Activated CD4-positive, alpha-beta T cell treated with anti-CD3 and anti-CD28 coated beads for 36 hours (primary cell): ENCODE data around the gene TMEM89. TPM values are rescaled to one million over a fixed set of nuclear protein-coding genes. Genes with fewer than 3 reads are reported as not detected.

ENCODE experiments used
- ATAC-seq: fragments of 200-7000 bp; cut with Tn5 transposase; one replicate; pipeline ENCODE4 v1.10.0; 2021; ENCODE audit warnings: mild to moderate bottlenecking, moderate library complexity
- CTCF ChIA-PET: fragments of 350-600 bp; sonication (Branson Sonifier 250); formaldehyde crosslinking; loops from one replicate; lab custom pipeline; 2021; ENCODE audit warnings: antibody characterized with exemption; lab: Charles Lee
- POLR2A ChIA-PET: fragments of 350-600 bp; sonication (Branson Sonifier 250); formaldehyde crosslinking; loops from one replicate; lab custom pipeline; 2021; ENCODE audit warnings: antibody characterized with exemption, inconsistent platforms; lab: Charles Lee
- DNase-seq: peaks from one replicate; pipeline ENCODE4 v3.0.0-alpha.2; 2020
- H3K27ac Mint-ChIP-seq: one replicate; pipeline ENCODE4 v1.8.0; 2021; ENCODE audit warnings: mixed read lengths
- H3K27me3 Mint-ChIP-seq: one replicate; pipeline ENCODE4 v1.8.0; 2021; ENCODE audit warnings: mixed read lengths
- H3K36me3 Mint-ChIP-seq: one replicate; pipeline ENCODE4 v1.8.0; 2021; ENCODE audit warnings: low read depth, mixed read lengths
- H3K4me1 Mint-ChIP-seq: one replicate; pipeline ENCODE4 v1.8.0; 2021; ENCODE audit warnings: mixed read lengths
- H3K4me3 Mint-ChIP-seq: one replicate; pipeline ENCODE4 v1.8.0; 2021; ENCODE audit warnings: mild to moderate bottlenecking, moderate library complexity, mixed read lengths
- H3K9me3 Mint-ChIP-seq: one replicate; pipeline ENCODE4 v1.8.0; 2021; ENCODE audit warnings: low read depth, mixed read lengths
- intact Hi-C, 2 experiments: fragments of 100-400 bp; cut with DNase I in 1 of 2; cut with micrococcal nuclease in 1 of 2; formaldehyde crosslinking; loops; one replicate each; pipeline versions ENCODE4 v1.14.2 to v1.15.1; 2022 to 2024; cut with DNase I, micrococcal nuclease
- total RNA-seq, 2 experiments: library from RNA; stranded (reverse); gene quantifications; one replicate each; pipeline ENCODE4 v1.2.3, GENCODE V29; 2021

TMEM89 gene
- total RNA-seq, 2 experiments from 2014 or later = 0.30 TPM; not detected in 1

GRCh38 chr3:48612309-48612708, 9.3 kb downstream of the TMEM89 start:
- CTCF ChIA-PET = interaction anchor here (0.9 to 3.1 kb wide), 6 partner anchors 10 to 176 kb away, joined by 3 to 20 read pairs (median 4); partner anchors contain the start of genes SLC26A6 and TMEM89
- ATAC-seq (no peak), DNase-seq (no peak)
- POLR2A ChIA-PET = interaction anchor here (1.0 kb wide), 1 partner anchor 23 kb away, joined by 3 read pairs; the partner anchor contains the start of gene SLC26A6
- peak overlapping the region; percentile 67 for H3K27ac Mint-ChIP-seq
- H3K4me3 Mint-ChIP-seq = no peak overlapping the region
- H3K4me1 Mint-ChIP-seq = peaks cover 35% of the 10 kb centered on the region
- intact Hi-C loops = loop anchor here in 1 of 2 experiments (5.0 kb wide), 1 partner anchor 305 kb away; the partner anchor contains the start of gene ARIH2
- peaks cover 4% of the 10 kb centered on the region for H3K9me3 Mint-ChIP-seq
- H3K36me3 Mint-ChIP-seq = peaks cover 24% of the 10 kb centered on the region
- H3K27me3 Mint-ChIP-seq = no peaks in the 10 kb centered on the region

GRCh38 chr3:48609088-48610005, 12.2 kb downstream of the TMEM89 start, which contains the start of gene UQCRC1:
Gene UQCRC1, minus strand, starts transcription at chr3:48609646. Its CDS starts 26 bp downstream, at chr3:48609620.
- peak within 1 kb of the TSS; percentile 97 for H3K4me3 Mint-ChIP-seq
- peaks cover 27% of the 10 kb centered on the region for H3K4me1 Mint-ChIP-seq
- peak within 1 kb of the TSS; percentile 95 for H3K27ac Mint-ChIP-seq
- peaks cover 35% of the 10 kb centered on the region for H3K36me3 Mint-ChIP-seq
- ChIA-PET POLR2A (interaction anchor here (0.6 to 2.3 kb wide), 4 partner anchors 11 to 337 kb away, joined by 3 to 5 read pairs (median 4); partner anchors contain the start of gene SLC26A6), CTCF (interaction anchor here (0.6 to 2.0 kb wide), 5 partner anchors 15 to 209 kb away, joined by 3 to 10 read pairs (median 5); partner anchors contain the start of gene SLC26A6)
- no peaks in the 10 kb centered on the region for H3K27me3 Mint-ChIP-seq
- H3K9me3 Mint-ChIP-seq = no peaks in the 10 kb centered on the region
- peak; percentile 96 for DNase-seq
- intact Hi-C loops = loop anchor here (1.0 to 5.0 kb wide), 12 partner anchors 26 to 522 kb away; partner anchors contain the start of genes SLC26A6 (in 2 of the 2), ARIH2 (in 1 of the 2), ATRIP (in 1 of the 2) and CDC25A (in 1 of the 2)
- ATAC-seq = peak; percentile 96

- no peak overlapping the region for H3K4me3 Mint-ChIP-seq
Measured at GRCh38 chr3:48607519-48607918, 14.1 kb downstream of the TMEM89 start.

GRCh38 chr3:48601622-48601994, 20.0 kb downstream of the TMEM89 start:
- no peak overlapping the region for H3K4me3 Mint-ChIP-seq
- no peak for ATAC-seq
- POLR2A ChIA-PET = interaction anchor here (0.8 kb wide), 1 partner anchor 60 kb away, joined by 3 read pairs; no protein-coding TSS in a partner anchor

More at GRCh38 chr3:48607519-48607918, 14.1 kb downstream of the TMEM89 start:
- ATAC-seq (no peak), DNase-seq (peak; percentile 64)
- Mint-ChIP-seq H3K36me3 (peaks cover 47% of the 10 kb centered on the region), H3K27ac (no peak overlapping the region), H3K4me1 (peaks cover 15% of the 10 kb centered on the region), H3K27me3 (no peaks in the 10 kb centered on the region), H3K9me3 (no peaks in the 10 kb centered on the region)
- intact Hi-C loops = loop anchor here in 1 of 2 experiments (5.0 kb wide), 1 partner anchor 50 kb away; the partner anchor contains the start of gene PFKFB4
- POLR2A ChIA-PET = interaction anchor here (0.7 kb wide), 1 partner anchor 1227 kb away, joined by 4 read pairs; the partner anchor contains the start of gene PTPN23
- CTCF ChIA-PET = interaction anchor here (0.6 to 1.2 kb wide), 2 partner anchors 28 to 49 kb away, joined by 4 to 7 read pairs; partner anchors contain the start of gene SLC26A6

GRCh38 chr3:48600711-48601621, 20.6 kb downstream of the TMEM89 start:
- no peaks in the 10 kb centered on the region for H3K9me3 Mint-ChIP-seq
- no peaks in the 10 kb centered on the region for H3K4me1 Mint-ChIP-seq
- peaks cover 53% of the 10 kb centered on the region for H3K36me3 Mint-ChIP-seq
- H3K27me3 Mint-ChIP-seq = peaks cover 2% of the 10 kb centered on the region
- H3K4me3 Mint-ChIP-seq = no peak overlapping the region
- CTCF ChIA-PET = interaction anchor here (1.1 to 1.2 kb wide), 2 partner anchors 10 to 44 kb away, joined by 3 read pairs; partner anchors contain the start of gene PFKFB4
- intact Hi-C loops = no loop called here
- H3K27ac Mint-ChIP-seq = no peak overlapping the region
- DNase-seq (no peak), ATAC-seq (no peak)
- POLR2A ChIA-PET = interaction anchor here (0.5 kb wide), 1 partner anchor 298 kb away, joined by 4 read pairs; the partner anchor contains the start of gene SLC25A20

More at GRCh38 chr3:48601622-48601994, 20.0 kb downstream of the TMEM89 start:
- peaks cover 57% of the 10 kb centered on the region for H3K36me3 Mint-ChIP-seq
- H3K27ac Mint-ChIP-seq = no peak overlapping the region
- no peaks in the 10 kb centered on the region for H3K9me3 Mint-ChIP-seq
- DNase-seq = no peak
- intact Hi-C loops = no loop called here
- no peaks in the 10 kb centered on the region for H3K4me1 Mint-ChIP-seq
- H3K27me3 Mint-ChIP-seq = no peaks in the 10 kb centered on the region
- CTCF ChIA-PET = interaction anchor here (0.5 to 1.2 kb wide), 4 partner anchors 9 to 318 kb away, joined by 3 read pairs; partner anchors contain the start of gene PFKFB4

GRCh38 chr3:48599509-48600285, 21.9 kb downstream of the TMEM89 start:
- intact Hi-C loops = no loop called here
- H3K4me1 Mint-ChIP-seq = no peaks in the 10 kb centered on the region
- peaks cover 5% of the 10 kb centered on the region for H3K27me3 Mint-ChIP-seq
- no peaks in the 10 kb centered on the region for H3K9me3 Mint-ChIP-seq
- H3K36me3 Mint-ChIP-seq = peaks cover 42% of the 10 kb centered on the region
- DNase-seq (no peak), ATAC-seq (no peak)
- ChIA-PET POLR2A (no interaction called here), CTCF (no interaction called here)
- H3K4me3 Mint-ChIP-seq = no peak overlapping the region
- no peak overlapping the region for H3K27ac Mint-ChIP-seq

- ChIA-PET CTCF (no interaction called here), POLR2A (interaction anchor here (0.7 to 1.0 kb wide), 2 partner anchors 10 to 159 kb away, joined by 3 read pairs; partner anchors contain the start of genes CCDC51 and UQCRC1)
- intact Hi-C loops = no loop called here
- Mint-ChIP-seq H3K4me3 (no peak overlapping the region), H3K27me3 (peaks cover 10% of the 10 kb centered on the region), H3K9me3 (no peaks in the 10 kb centered on the region), H3K36me3 (peaks cover 36% of the 10 kb centered on the region), H3K4me1 (no peaks in the 10 kb centered on the region), H3K27ac (no peak overlapping the region)
- ATAC-seq (no peak), DNase-seq (no peak)
Measured at GRCh38 chr3:48599077-48599501, 22.5 kb downstream of the TMEM89 start.

GRCh38 chr3:48598323-48599076, 23.1 kb downstream of the TMEM89 start:
- no peak overlapping the region for H3K27ac Mint-ChIP-seq
- H3K9me3 Mint-ChIP-seq = no peaks in the 10 kb centered on the region
- POLR2A ChIA-PET = interaction anchor here (0.7 to 1.0 kb wide), 2 partner anchors 11 to 159 kb away, joined by 3 read pairs; partner anchors contain the start of genes CCDC51 and UQCRC1
- intact Hi-C loops = no loop called here
- H3K27me3 Mint-ChIP-seq = peaks cover 10% of the 10 kb centered on the region
- CTCF ChIA-PET = no interaction called here
- H3K4me1 Mint-ChIP-seq = no peaks in the 10 kb centered on the region
- ATAC-seq (no peak), DNase-seq (no peak)
- H3K4me3 Mint-ChIP-seq = no peak overlapping the region
- H3K36me3 Mint-ChIP-seq = peaks cover 32% of the 10 kb centered on the region

- H3K36me3 Mint-ChIP-seq = peaks cover 23% of the 10 kb centered on the region
- intact Hi-C loops = no loop called here
- DNase-seq (no peak), ATAC-seq (no peak)
- H3K27me3 Mint-ChIP-seq = peaks cover 14% of the 10 kb centered on the region
- no peaks in the 10 kb centered on the region for H3K9me3 Mint-ChIP-seq
- no peaks in the 10 kb centered on the region for H3K4me1 Mint-ChIP-seq
- no peak overlapping the region for H3K4me3 Mint-ChIP-seq
- H3K27ac Mint-ChIP-seq = no peak overlapping the region
- ChIA-PET CTCF (no interaction called here), POLR2A (interaction anchor here (0.6 kb wide), 1 partner anchor 462 kb away, joined by 3 read pairs; no protein-coding TSS in a partner anchor)
Measured at GRCh38 chr3:48597408-48597800, 24.2 kb downstream of the TMEM89 start.
